Measurements from ENCODE around the gene LAMC1.

LAMC1 gene

GRCh38 chr1:183039985-183040447 is 16.8 kb downstream of the LAMC1 start:
- no peak overlapping the region for H3K4me3 ChIP-seq (ENCODE audit: low read depth, low read length)
- POLR2A ChIA-PET: no interaction called here
- H3K27ac ChIP-seq (ENCODE audit: extremely low read depth, low read depth, low read length): 0 out of 2 replicates have a peak overlapping the region, but pooled peaks have one; percentile 10
- H3K4me1 ChIP-seq (ENCODE audit: control insufficient read depth, insufficient read depth, low read length): peaks cover 47% of the 10 kb centered on the region
- H3K36me3 ChIP-seq (ENCODE audit: control insufficient read depth in 2 of 2, insufficient read depth in 1 of 2, low read length in 2 of 2): no peaks in the 10 kb centered on the region
- CTCF ChIA-PET: interaction anchor here (1.2 to 1.4 kb wide), 2 partner anchors 13 to 188 kb away, joined by 3 to 6 read pairs; no protein-coding TSS in a partner anchor
- H3K9me3 ChIP-seq (ENCODE audit: control insufficient read depth, insufficient read depth, low read depth, low read length): no peaks in the 10 kb centered on the region
- peak; percentile 87; the same call in 1 of the 2 replicates for TF ChIP-seq ZNF488 (tag by site-specific recombination; IDR thresholded peaks at IDR 0.05)
- no peak for TF ChIP-seq ZBTB48 (tag by site-specific recombination; IDR thresholded peaks at IDR 0.05)
- no peak for TF ChIP-seq ZNF354C (tag by site-specific recombination; IDR thresholded peaks at IDR 0.05; ENCODE audit: borderline replicate concordance, low read depth)
- TF ChIP-seq PATZ1 (tag by site-specific recombination; IDR thresholded peaks at IDR 0.05): peak; percentile 34
- TF ChIP-seq ZNF561 (tag by site-specific recombination; IDR thresholded peaks at IDR 0.05; ENCODE audit: borderline replicate concordance): 0 out of 2 replicates have a peak, but pooled peaks have one; percentile 60
- TF ChIP-seq ZNF510 (tag by site-specific recombination; IDR thresholded peaks at IDR 0.05; ENCODE audit: insufficient replicate concordance): no peak
- TF ChIP-seq ZBTB21 (tag by site-specific recombination; IDR thresholded peaks at IDR 0.05): peak; percentile 84
- peak; percentile 95 for TF ChIP-seq ZNF660 (tag by site-specific recombination; IDR thresholded peaks at IDR 0.05)
- TF ChIP-seq ZBTB17 (tag by site-specific recombination; IDR thresholded peaks at IDR 0.05): peak; percentile 93
- peak; percentile 75; the same call in 1 of the 2 replicates for TF ChIP-seq ZNF558 (tag by site-specific recombination; IDR thresholded peaks at IDR 0.05)
- no peak for TF ChIP-seq HOXC10 (CRISPR knock-in tag; IDR thresholded peaks at IDR 0.05)
- no peak for TF ChIP-seq ZNF549 (tag by site-specific recombination; IDR thresholded peaks at IDR 0.05)
- no peak for TF ChIP-seq ZNF362 (tag by site-specific recombination; IDR thresholded peaks at IDR 0.05)
- no peak for TF ChIP-seq ZNF837 (tag by site-specific recombination; IDR thresholded peaks at IDR 0.05)
- no peak for TF ChIP-seq ATF2 (tag by site-specific recombination; IDR thresholded peaks at IDR 0.05; ENCODE audit: low read depth)
- TF ChIP-seq OSR2 (tag by site-specific recombination; IDR thresholded peaks at IDR 0.05): peak; percentile 81
- peak; percentile 49; the same call in 1 of the 2 replicates for TF ChIP-seq ZBTB20 (tag by site-specific recombination; IDR thresholded peaks at IDR 0.05)
- no peak for TF ChIP-seq ZNF548 (tag by site-specific recombination; IDR thresholded peaks at IDR 0.05)
- TF ChIP-seq OVOL3 (tag by site-specific recombination; IDR thresholded peaks at IDR 0.05): 0 out of 2 replicates have a peak, but pooled peaks have one; percentile 11
- TF ChIP-seq YY2 (tag by site-specific recombination; IDR thresholded peaks at IDR 0.05): no peak
- peak; percentile 62 for TF ChIP-seq ZNF184 (tag by site-specific recombination; IDR thresholded peaks at IDR 0.05)
- peak; percentile 59; the same call in 1 of the 2 replicates for TF ChIP-seq INSM2 (tag by site-specific recombination; IDR thresholded peaks at IDR 0.05)
- TF ChIP-seq ZNF473 (tag by site-specific recombination; IDR thresholded peaks at IDR 0.05): no peak
- TF ChIP-seq ZNF133 (tag by site-specific recombination; IDR thresholded peaks at IDR 0.05): no peak
- TF ChIP-seq ZNF521 (tag by site-specific recombination; IDR thresholded peaks at IDR 0.05): no peak
- TF ChIP-seq KLF10 (tag by site-specific recombination; IDR thresholded peaks at IDR 0.05): peak; percentile 69; the same call in 1 of the 2 replicates
- TF ChIP-seq ZNF394 (tag by site-specific recombination; IDR thresholded peaks at IDR 0.05; ENCODE audit: borderline replicate concordance): peak; percentile 49; the same call in 1 of the 2 replicates
- TF ChIP-seq GLIS1 (tag by site-specific recombination; IDR thresholded peaks at IDR 0.05): peak; percentile 99
- TF ChIP-seq ZNF23 (tag by site-specific recombination; IDR thresholded peaks at IDR 0.05; ENCODE audit: borderline replicate concordance): no peak
- TF ChIP-seq ZNF214 (tag by site-specific recombination; IDR thresholded peaks at IDR 0.05; ENCODE audit: borderline replicate concordance): no peak
- no peak for TF ChIP-seq ZNF830 (tag by site-specific recombination; IDR thresholded peaks at IDR 0.05; ENCODE audit: low read depth)
- 0 out of 2 replicates have a peak, but pooled peaks have one; percentile 38 for TF ChIP-seq ZBTB1 (tag by site-specific recombination; IDR thresholded peaks at IDR 0.05)
- peak; percentile 92 for TF ChIP-seq ZEB2 (tag by site-specific recombination; IDR thresholded peaks at IDR 0.05)

Data from HEK293 (cell line).